ENCODE measurements around the gene AHCYL2.
A peak's percentile ranks its signal among the peaks of the same experiment; 100 is the strongest.
"Not testable (repeated sequence)": the region's sequence is repeated elsewhere in the genome, so short reads cannot be mapped to it uniquely, and the experiment has no call there.

Gene AHCYL2

DNA sequence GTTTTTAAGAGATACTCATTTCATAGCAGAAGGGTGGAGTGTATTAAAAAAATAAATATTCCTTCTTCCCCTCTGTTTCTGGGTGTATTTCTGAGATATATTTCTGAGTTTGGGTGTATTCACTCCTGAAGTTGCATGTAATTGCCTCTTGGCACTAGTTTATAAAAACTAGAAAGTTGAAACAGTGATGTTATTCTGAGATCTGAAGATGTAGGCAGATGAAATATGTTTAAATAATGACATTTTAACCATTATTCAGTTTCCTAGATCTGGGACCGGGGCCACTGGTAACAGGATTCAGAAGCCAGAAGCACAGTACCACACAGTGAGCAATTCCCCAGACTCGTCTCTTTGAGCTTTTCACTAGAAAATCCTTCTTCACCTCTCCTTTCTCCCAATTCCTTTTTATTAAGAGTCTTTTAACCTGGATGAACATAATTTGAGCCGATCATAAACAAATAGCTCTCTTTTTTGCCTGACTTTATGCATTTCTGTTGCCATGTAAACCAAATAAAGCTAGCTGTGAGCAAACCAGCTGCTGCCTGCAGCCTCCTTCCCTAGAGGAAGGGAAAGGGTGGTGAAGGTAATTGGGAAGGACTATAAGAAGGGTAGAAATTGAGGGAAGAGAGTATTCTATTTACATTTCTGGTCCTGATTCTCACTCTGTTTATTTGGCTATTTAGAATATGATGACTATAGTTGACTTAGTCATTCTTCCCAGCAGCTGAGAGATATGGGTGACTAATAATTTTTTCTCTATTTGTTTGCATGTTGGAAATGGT is 107.6 kb downstream of the AHCYL2 start:
- Histone ChIP-seq H3K9me3 (ENCODE audit: control insufficient read depth, insufficient read depth, low read depth, low read length) (no peaks in the 10 kb centered on the region), H3K9ac (ENCODE audit: low read length) (no peak overlapping the region), H3K27ac (ENCODE audit: low read depth, low read length) (no peak overlapping the region), H3K4me3 (ENCODE audit: low read depth, low read length) (no peak overlapping the region), H3K4me1 (ENCODE audit: control insufficient read depth, insufficient read depth, low read length) (no peaks in the 10 kb centered on the region), H3K27me3 (ENCODE audit: control insufficient read depth, insufficient read depth, low read length) (no peaks in the 10 kb centered on the region), H3K36me3 (ENCODE audit: control insufficient read depth, insufficient read depth, low read length) (no peaks in the 10 kb centered on the region)

DNA sequence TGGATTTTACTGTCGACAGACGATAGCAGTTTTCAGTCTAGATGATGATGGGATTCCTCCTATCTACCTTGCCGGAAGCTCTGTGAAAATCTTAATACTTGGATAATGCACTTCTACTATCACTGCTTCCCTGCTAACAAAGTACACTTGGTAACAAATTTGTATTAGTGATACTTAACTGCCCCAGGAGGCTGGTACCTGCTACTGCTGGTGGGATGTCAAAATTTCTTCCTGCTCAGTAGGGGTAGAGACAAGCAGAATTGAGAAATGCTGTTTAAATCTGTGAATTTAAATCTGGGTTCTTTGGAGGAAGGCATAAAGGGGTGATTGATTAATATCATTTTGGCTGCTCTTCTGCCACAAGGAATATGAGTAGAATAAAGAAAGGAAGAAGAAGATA is 109.6 kb downstream of the AHCYL2 start:
- Histone ChIP-seq H3K9me3 (ENCODE audit: control insufficient read depth, insufficient read depth, low read depth, low read length) (no peaks in the 10 kb centered on the region), H3K27me3 (ENCODE audit: control insufficient read depth, insufficient read depth, low read length) (no peaks in the 10 kb centered on the region), H3K36me3 (ENCODE audit: control insufficient read depth, insufficient read depth, low read length) (no peaks in the 10 kb centered on the region), H3K4me1 (ENCODE audit: control insufficient read depth, insufficient read depth, low read length) (no peaks in the 10 kb centered on the region), H3K27ac (ENCODE audit: low read depth, low read length) (no peak overlapping the region), H3K4me3 (ENCODE audit: low read depth, low read length) (no peak overlapping the region), H3K9ac (ENCODE audit: low read length) (no peak overlapping the region)

- Histone ChIP-seq H3K36me3 (ENCODE audit: control insufficient read depth, insufficient read depth, low read length) (no peaks in the 10 kb centered on the region), H3K4me1 (ENCODE audit: control insufficient read depth, insufficient read depth, low read length) (peaks cover 20% of the 10 kb centered on the region), H3K9me3 (ENCODE audit: control insufficient read depth, insufficient read depth, low read depth, low read length) (no peaks in the 10 kb centered on the region), H3K27me3 (ENCODE audit: control insufficient read depth, insufficient read depth, low read length) (no peaks in the 10 kb centered on the region), H3K9ac (ENCODE audit: low read length) (no peak overlapping the region), H3K27ac (ENCODE audit: low read depth, low read length) (no peak overlapping the region), H3K4me3 (ENCODE audit: low read depth, low read length) (no peak overlapping the region)
Measured at GRCh38 chr7:129338450-129338849, 113.6 kb downstream of the AHCYL2 start.

DNA sequence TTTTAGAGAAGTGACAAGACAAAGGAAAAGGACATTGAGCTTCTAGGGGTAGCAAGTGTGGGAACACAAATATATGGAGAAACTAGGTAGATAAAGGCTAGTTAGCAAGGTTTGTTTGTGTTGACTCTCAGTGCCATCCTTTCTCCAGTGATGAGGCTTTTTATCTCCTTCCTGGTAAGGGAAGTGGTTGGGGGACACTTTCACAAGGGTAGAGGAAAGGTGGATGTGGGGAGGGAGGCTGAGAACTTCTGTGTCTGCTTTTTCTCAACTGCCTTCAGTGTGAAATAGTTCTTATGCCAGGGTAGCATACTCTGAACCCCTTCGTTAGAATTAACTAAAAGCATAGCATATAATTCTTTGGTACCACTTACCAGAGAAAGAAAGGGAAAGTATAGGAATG is 116.4 kb downstream of the AHCYL2 start:
- Histone ChIP-seq H3K27ac (ENCODE audit: low read depth, low read length) (0 out of 2 replicates have a peak overlapping the region, but pooled peaks have one; percentile 19), H3K4me3 (ENCODE audit: low read depth, low read length) (0 out of 2 replicates have a peak overlapping the region, but pooled peaks have one; percentile 13), H3K27me3 (ENCODE audit: control insufficient read depth, insufficient read depth, low read length) (no peaks in the 10 kb centered on the region), H3K9ac (ENCODE audit: low read length) (no peak overlapping the region), H3K9me3 (ENCODE audit: control insufficient read depth, insufficient read depth, low read depth, low read length) (no peaks in the 10 kb centered on the region), H3K4me1 (ENCODE audit: control insufficient read depth, insufficient read depth, low read length) (peaks cover 20% of the 10 kb centered on the region), H3K36me3 (ENCODE audit: control insufficient read depth, insufficient read depth, low read length) (no peaks in the 10 kb centered on the region)

GRCh38 chr7:129341816-129342806 is 117.3 kb downstream of the AHCYL2 start:
- Histone ChIP-seq H3K27me3 (ENCODE audit: control insufficient read depth, insufficient read depth, low read length) (no peaks in the 10 kb centered on the region), H3K9ac (ENCODE audit: low read length) (no peak overlapping the region), H3K36me3 (ENCODE audit: control insufficient read depth, insufficient read depth, low read length) (no peaks in the 10 kb centered on the region), H3K4me3 (ENCODE audit: low read depth, low read length) (no peak overlapping the region), H3K27ac (ENCODE audit: low read depth, low read length) (no peak overlapping the region), H3K4me1 (ENCODE audit: control insufficient read depth, insufficient read depth, low read length) (peaks cover 20% of the 10 kb centered on the region), H3K9me3 (ENCODE audit: control insufficient read depth, insufficient read depth, low read depth, low read length) (no peaks in the 10 kb centered on the region)

DNA sequence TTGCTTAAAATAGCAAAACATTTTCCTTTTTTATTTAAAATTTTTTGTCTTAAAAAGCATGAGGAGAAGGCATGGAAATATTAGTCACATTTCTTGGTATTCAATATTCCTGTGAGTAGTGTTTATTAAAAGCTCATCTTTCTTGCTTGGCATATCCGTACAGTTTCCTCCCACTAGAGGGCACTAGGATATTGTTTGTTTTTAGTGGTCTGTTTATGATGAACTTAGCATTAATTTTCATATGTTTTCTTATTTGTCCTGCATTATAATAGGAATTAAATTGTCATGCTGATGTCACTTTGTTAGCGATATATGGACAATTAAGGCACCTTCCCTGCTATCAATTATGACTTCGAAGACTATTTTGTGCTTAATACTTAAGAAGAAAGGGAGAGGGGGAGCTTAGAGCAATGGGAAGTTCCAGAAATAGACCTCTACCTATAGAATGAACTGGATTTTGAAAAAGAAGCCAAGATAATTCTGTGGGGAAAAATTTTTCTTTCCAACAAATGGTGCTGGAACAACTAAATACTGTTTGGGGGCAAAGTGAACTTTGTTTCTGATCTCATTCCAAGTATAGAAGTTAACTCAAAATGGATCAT is 118.4 kb downstream of the AHCYL2 start:
- Histone ChIP-seq H3K27me3 (ENCODE audit: control insufficient read depth, insufficient read depth, low read length) (no peaks in the 10 kb centered on the region), H3K4me1 (ENCODE audit: control insufficient read depth, insufficient read depth, low read length) (peaks cover 20% of the 10 kb centered on the region), H3K4me3 (ENCODE audit: low read depth, low read length) (no peak overlapping the region), H3K9me3 (ENCODE audit: control insufficient read depth, insufficient read depth, low read depth, low read length) (no peaks in the 10 kb centered on the region), H3K9ac (ENCODE audit: low read length) (no peak overlapping the region), H3K36me3 (ENCODE audit: control insufficient read depth, insufficient read depth, low read length) (no peaks in the 10 kb centered on the region), H3K27ac (ENCODE audit: low read depth, low read length) (no peak overlapping the region)

DNA sequence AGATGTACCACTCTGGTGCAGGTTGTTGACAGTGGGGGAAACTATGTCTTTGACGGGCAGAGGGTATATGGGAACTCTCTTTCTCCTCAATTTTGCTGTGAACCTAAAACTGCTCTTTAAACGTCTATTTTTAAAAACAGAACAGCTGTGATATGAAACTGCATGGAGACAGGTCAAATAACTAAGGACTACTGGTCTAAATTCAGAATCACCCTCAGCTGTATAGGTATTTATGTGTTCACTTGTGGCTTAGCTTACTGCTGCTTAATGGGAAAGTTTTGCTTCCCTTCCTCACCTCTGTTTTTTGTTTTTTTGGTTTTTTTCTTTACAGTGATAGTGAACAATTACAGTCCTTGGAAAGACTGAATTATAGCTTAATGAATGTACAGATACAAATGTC is 122.5 kb downstream of the AHCYL2 start:
- H3K9me3 ChIP-seq (ENCODE audit: control insufficient read depth, insufficient read depth, low read depth, low read length), result no peaks in the 10 kb centered on the region

GRCh38 chr7:129348023-129348740 is 123.4 kb downstream of the AHCYL2 start:
- no peak overlapping the region for H3K4me3 ChIP-seq (ENCODE audit: low read depth, low read length)
- H3K36me3 ChIP-seq (ENCODE audit: control insufficient read depth, insufficient read depth, low read length), result no peaks in the 10 kb centered on the region
- H3K9me3 ChIP-seq (ENCODE audit: control insufficient read depth, insufficient read depth, low read depth, low read length), result no peaks in the 10 kb centered on the region
- no peak overlapping the region for H3K27ac ChIP-seq (ENCODE audit: low read depth, low read length)
- H3K9ac ChIP-seq (ENCODE audit: low read length), result no peak overlapping the region
- no peaks in the 10 kb centered on the region for H3K27me3 ChIP-seq (ENCODE audit: control insufficient read depth, insufficient read depth, low read length)
- no peaks in the 10 kb centered on the region for H3K4me1 ChIP-seq (ENCODE audit: control insufficient read depth, insufficient read depth, low read length)

More for the DNA sequence above, 122.5 kb downstream of the AHCYL2 start:
- Histone ChIP-seq H3K9ac (ENCODE audit: low read length) (no peak overlapping the region), H3K4me3 (ENCODE audit: low read depth, low read length) (no peak overlapping the region), H3K36me3 (ENCODE audit: control insufficient read depth, insufficient read depth, low read length) (no peaks in the 10 kb centered on the region), H3K4me1 (ENCODE audit: control insufficient read depth, insufficient read depth, low read length) (peaks cover 2% of the 10 kb centered on the region; the same call in 1 of the 2 replicates), H3K27me3 (ENCODE audit: control insufficient read depth, insufficient read depth, low read length) (no peaks in the 10 kb centered on the region), H3K27ac (ENCODE audit: low read depth, low read length) (no peak overlapping the region)

DNA sequence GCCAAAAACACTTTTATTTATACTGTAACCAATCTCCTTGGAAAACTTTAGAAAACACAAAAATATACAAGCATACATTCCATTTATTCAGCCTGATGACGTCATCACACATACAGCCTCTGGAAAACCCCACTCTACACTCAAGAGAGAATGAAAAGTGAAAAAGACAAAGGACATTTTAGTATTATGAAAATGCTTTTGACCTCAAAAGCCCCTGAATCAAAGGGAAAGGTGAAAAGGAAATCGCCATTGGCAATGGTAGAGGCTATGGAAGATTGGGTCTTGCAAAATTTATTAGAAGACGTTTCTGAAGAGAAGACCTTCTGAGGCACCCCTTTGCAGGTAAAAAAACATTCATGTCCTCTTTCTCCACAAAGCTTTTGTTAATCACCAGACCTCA is 126.5 kb downstream of the AHCYL2 start:
- H3K27me3 ChIP-seq (ENCODE audit: control insufficient read depth, insufficient read depth, low read length), result no peaks in the 10 kb centered on the region
- no peaks in the 10 kb centered on the region for H3K4me1 ChIP-seq (ENCODE audit: control insufficient read depth, insufficient read depth, low read length)
- H3K36me3 ChIP-seq (ENCODE audit: control insufficient read depth, insufficient read depth, low read length), result no peaks in the 10 kb centered on the region
- no peaks in the 10 kb centered on the region for H3K9me3 ChIP-seq (ENCODE audit: control insufficient read depth, insufficient read depth, low read depth, low read length)
- no peak overlapping the region for H3K9ac ChIP-seq (ENCODE audit: low read length)
- H3K4me3 ChIP-seq (ENCODE audit: low read depth, low read length), result no peak overlapping the region
- H3K27ac ChIP-seq (ENCODE audit: low read depth, low read length), result no peak overlapping the region

GRCh38 chr7:129353104-129353503 is 128.3 kb downstream of the AHCYL2 start:
- not testable (repeated sequence) for H3K27me3 ChIP-seq (ENCODE audit: control insufficient read depth, insufficient read depth, low read length); H3K9ac ChIP-seq (ENCODE audit: low read length); H3K4me3 ChIP-seq (ENCODE audit: low read depth, low read length); H3K36me3 ChIP-seq (ENCODE audit: control insufficient read depth, insufficient read depth, low read length); H3K4me1 ChIP-seq (ENCODE audit: control insufficient read depth, insufficient read depth, low read length); H3K27ac ChIP-seq (ENCODE audit: low read depth, low read length); H3K9me3 ChIP-seq (ENCODE audit: control insufficient read depth, insufficient read depth, low read depth, low read length)

All from HUES6 (cell line).